Activated CD4-positive, CD25-positive, alpha-beta regulatory T cell treated with anti-CD3 and anti-CD28 coated beads, Interleukin-2, amount 50 U/mL, for 72 hours (primary cell): ENCODE data around the gene PMM2.
"Not testable (repeated sequence)": the region's sequence is repeated elsewhere in the genome, so short reads cannot be mapped to it uniquely, and the experiment has no call there.

ENCODE experiments used
- DNase-seq: peaks from one replicate; pipeline ENCODE4 v3.0.0; 2021

PMM2 gene

GRCh38 chr16:8869212-8869987 is 71.8 kb downstream of the PMM2 start:
- no peak for DNase-seq

GRCh38 chr16:8869988-8870241 is 72.3 kb downstream of the PMM2 start:
- not testable (repeated sequence) for DNase-seq

GRCh38 chr16:8872071-8872470 is 74.4 kb downstream of the PMM2 start:
- DNase-seq, result no peak

GRCh38 chr16:8872967-8873865 is 75.6 kb downstream of the PMM2 start:
- no peak for DNase-seq

- not testable (repeated sequence) for DNase-seq
Measured at GRCh38 chr16:8873866-8874195, 76.2 kb downstream of the PMM2 start.

- DNase-seq, result no peak
Measured at GRCh38 chr16:8874388-8874787, 76.7 kb downstream of the PMM2 start.

- DNase-seq, result not testable (repeated sequence)
Measured at GRCh38 chr16:8875317-8875716, 77.7 kb downstream of the PMM2 start.

GRCh38 chr16:8877894-8878522 is 80.4 kb downstream of the PMM2 start:
- DNase-seq, result no peak

GRCh38 chr16:8878523-8878911 is 80.9 kb downstream of the PMM2 start:
- no peak for DNase-seq

- no peak for DNase-seq
Measured at GRCh38 chr16:8880839-8881510, 83.3 kb downstream of the PMM2 start.

GRCh38 chr16:8882041-8882617 is 84.5 kb downstream of the PMM2 start, which contains the start of gene LITAFD:
LITAFD (plus strand) TSS chr16:8882351; CDS start chr16:8884356, 2,005 bp downstream.
- no peak for DNase-seq

GRCh38 chr16:8882725-8883377 is 85.2 kb downstream of the PMM2 start:
- DNase-seq, result no peak

GRCh38 chr16:8885674-8886592 is 88.3 kb downstream of the PMM2 start:
- no peak for DNase-seq

GRCh38 chr16:8886593-8887430 is 89.2 kb downstream of the PMM2 start:
- DNase-seq, result no peak

- DNase-seq, result no peak
Measured at GRCh38 chr16:8887431-8887765, 89.8 kb downstream of the PMM2 start.

- no peak for DNase-seq
Measured at GRCh38 chr16:8887952-8888560, 90.4 kb downstream of the PMM2 start.

- DNase-seq, result no peak
Measured at GRCh38 chr16:8888951-8889892, 91.6 kb downstream of the PMM2 start.

- no peak for DNase-seq
Measured at GRCh38 chr16:8889893-8890548, 92.4 kb downstream of the PMM2 start.
